ENCODE data around the gene RWDD1.

The RWDD1 gene

GRCh38 chr6:116570856-116571682 lies at the start of gene RWDD1:
Gene RWDD1 (plus strand): TSS chr6:116571504. CDS start chr6:116571583, 79 bp downstream.
- peak; percentile 29 for TF ChIP-seq CTCF (IDR thresholded peaks at IDR 0.05)

GRCh38 chr6:116522896-116523295 lies 48.4 kb upstream of the RWDD1 start:
- Histone ChIP-seq H3K36me3 (ENCODE audit: control insufficient read depth, insufficient read depth, low read length) (no peaks in the 10 kb centered on the region), H3K4me3 (ENCODE audit: low read depth, low read length) (no peak overlapping the region), H3K27ac (no peak overlapping the region), H3K4me2 (ENCODE audit: low read length) (no peak overlapping the region), H2AFZ (no peak overlapping the region), H3K27me3 (ENCODE audit: control insufficient read depth, insufficient read depth, low read length) (no peaks in the 10 kb centered on the region), H3K4me1 (no peaks in the 10 kb centered on the region), H3K9ac (peak overlapping the region; percentile 7), H3K79me2 (no peaks in the 10 kb centered on the region), H3K9me3 (ENCODE audit: control insufficient read depth, low read length) (no peaks in the 10 kb centered on the region)
- no peak for TF ChIP-seq CTCF (IDR thresholded peaks at IDR 0.05)

More at GRCh38 chr6:116570856-116571682, at the start of gene RWDD1:
- H3K79me2 ChIP-seq, result peaks cover 35% of the 10 kb centered on the region
- H3K9me3 ChIP-seq (ENCODE audit: control insufficient read depth, low read length), result no peaks in the 10 kb centered on the region
- H3K4me3 ChIP-seq (ENCODE audit: low read depth, low read length), result peak within 1 kb of the TSS; percentile 77
- peak within 1 kb of the TSS; percentile 86 for H3K4me2 ChIP-seq (ENCODE audit: low read length)
- no peaks in the 10 kb centered on the region for H3K36me3 ChIP-seq (ENCODE audit: control insufficient read depth, insufficient read depth, low read length)
- H3K4me1 ChIP-seq, result peaks cover 16% of the 10 kb centered on the region
- peak within 1 kb of the TSS; percentile 93 for H2AFZ ChIP-seq
- peak within 1 kb of the TSS; percentile 92 for H3K27ac ChIP-seq
- peak within 1 kb of the TSS; percentile 91 for H3K9ac ChIP-seq
- H3K27me3 ChIP-seq (ENCODE audit: control insufficient read depth, insufficient read depth, low read length), result no peaks in the 10 kb centered on the region

GRCh38 chr6:116524236-116524635 lies 47.1 kb upstream of the RWDD1 start:
- H2AFZ ChIP-seq, result no peak overlapping the region

GRCh38 chr6:116528133-116528532 lies 43.2 kb upstream of the RWDD1 start:
- Histone ChIP-seq H3K9ac (no peak overlapping the region), H2AFZ (no peak overlapping the region)

More at GRCh38 chr6:116524236-116524635, 47.1 kb upstream of the RWDD1 start:
- no peaks in the 10 kb centered on the region for H3K9me3 ChIP-seq (ENCODE audit: control insufficient read depth, low read length)
- TF ChIP-seq CTCF (IDR thresholded peaks at IDR 0.05), result no peak
- no peak overlapping the region for H3K4me3 ChIP-seq (ENCODE audit: low read depth, low read length)
- no peaks in the 10 kb centered on the region for H3K79me2 ChIP-seq
- no peak overlapping the region for H3K4me2 ChIP-seq (ENCODE audit: low read length)
- H3K4me1 ChIP-seq, result peaks cover 11% of the 10 kb centered on the region
- H3K27ac ChIP-seq, result no peak overlapping the region
- H3K36me3 ChIP-seq (ENCODE audit: control insufficient read depth, insufficient read depth, low read length), result no peaks in the 10 kb centered on the region
- no peak overlapping the region for H3K9ac ChIP-seq
- no peaks in the 10 kb centered on the region for H3K27me3 ChIP-seq (ENCODE audit: control insufficient read depth, insufficient read depth, low read length)

More at GRCh38 chr6:116528133-116528532, 43.2 kb upstream of the RWDD1 start:
- Histone ChIP-seq H3K9me3 (ENCODE audit: control insufficient read depth, low read length) (no peaks in the 10 kb centered on the region), H3K79me2 (no peaks in the 10 kb centered on the region), H3K4me1 (peaks cover 15% of the 10 kb centered on the region), H3K4me3 (ENCODE audit: low read depth, low read length) (no peak overlapping the region), H3K4me2 (ENCODE audit: low read length) (no peak overlapping the region), H3K27ac (no peak overlapping the region), H3K36me3 (ENCODE audit: control insufficient read depth, insufficient read depth, low read length) (no peaks in the 10 kb centered on the region), H3K27me3 (ENCODE audit: control insufficient read depth, insufficient read depth, low read length) (no peaks in the 10 kb centered on the region)
- no peak for TF ChIP-seq CTCF (IDR thresholded peaks at IDR 0.05)
